H1 (cell line): Measurements from ENCODE around the gene ACTR6. TPM values are rescaled to one million over a fixed set of nuclear protein-coding genes. Genes with fewer than 3 reads are reported as not detected.
"Not testable (repeated sequence)": the region's sequence is repeated elsewhere in the genome, so short reads cannot be mapped to it uniquely, and the experiment has no call there.

Experiments used
- CTCF ChIA-PET: fragments of 300-600 bp; sonication (Branson Sonifier 250); formaldehyde crosslinking; loops from one replicate; lab custom pipeline; 2021; ENCODE audit not compliant: partially characterized antibody; lab: Charles Lee
- POLR2A ChIA-PET: fragments of 300-600 bp; sonication (Branson Sonifier 250); formaldehyde crosslinking; loops from one replicate; lab custom pipeline; 2021; ENCODE audit warnings: inconsistent platforms; ENCODE audit not compliant: partially characterized antibody; lab: Charles Lee
- DNase-seq, 2 experiments: peaks; one replicate each; pipeline versions ENCODE4 v3.0.0 to v3.0.0-alpha.2; 2010 to 2022; ENCODE audit warnings: low spot score in 2 of 2, low read depth in 1 of 2, mixed read lengths in 1 of 2
- FAIRE-seq: peaks from 2 replicates; lab custom pipeline; 2011; peaks lifted over from hg19 to GRCh38; lab: Jason Lieb, UNC
- H2AFZ ChIP-seq: 2 replicates; pipeline ENCODE4 v1.8.1; 2012; ENCODE audit warnings: low read length, inconsistent platforms
- H2AK5ac ChIP-seq: 2 replicates; pipeline ENCODE4 v1.6.1; 2013; ENCODE audit warnings: low read depth, low read length
- H2BK120ac ChIP-seq: replicated peaks from 2 replicates; pipeline ENCODE3; 2013; ENCODE audit warnings: low read depth, low read length, inconsistent platforms
- H2BK12ac ChIP-seq: 2 replicates; pipeline ENCODE4 v1.6.1; 2013; ENCODE audit warnings: low read depth, low read length
- H2BK15ac ChIP-seq: 2 replicates; pipeline ENCODE4 v1.6.1; 2013; ENCODE audit warnings: low read length
- H2BK20ac ChIP-seq: 2 replicates; pipeline ENCODE4 v1.6.1; 2013; ENCODE audit warnings: low read length
- H2BK5ac ChIP-seq: 2 replicates; pipeline ENCODE4 v1.6.1; 2013; ENCODE audit warnings: low read depth, low read length
- H3K14ac ChIP-seq: 2 replicates; pipeline ENCODE4 v1.6.1; 2013; ENCODE audit warnings: inconsistent platforms; ENCODE audit not compliant: insufficient read length
- H3K18ac ChIP-seq: 2 replicates; pipeline ENCODE4 v1.6.1; 2013; ENCODE audit warnings: low read length; ENCODE audit errors: extremely low read depth
- H3K23ac ChIP-seq: 2 replicates; pipeline ENCODE4 v1.6.1; 2013; ENCODE audit warnings: inconsistent platforms; ENCODE audit not compliant: insufficient read length
- H3K23me2 ChIP-seq: 2 replicates; pipeline ENCODE4 v1.6.1; 2013; ENCODE audit warnings: low read depth, low read length
- H3K27ac ChIP-seq: 2 replicates; pipeline ENCODE4 v1.6.1; 2011; ENCODE audit warnings: low read depth, low read length, inconsistent platforms
- H3K27me3 ChIP-seq, 4 experiments: replicated peaks in 1 of 4; 1 replicate in 1 of 4; 2 replicates in 3 of 4; pipeline versions ENCODE4 v1.6.1 to v1.8.1; 2011 to 2013; ENCODE audit warnings: low read length in 3 of 4, mild to moderate bottlenecking in 3 of 4, inconsistent platforms in 2 of 4, mixed read lengths in 2 of 4, moderate library complexity in 1 of 4; ENCODE audit not compliant: control insufficient read depth in 3 of 4, insufficient read depth in 3 of 4; ENCODE audit errors: extremely low read depth in 1 of 4
- H3K36me3 ChIP-seq, 4 experiments: 2 replicates each; pipeline versions ENCODE4 v1.6.1 to v1.8.1; 2011 to 2013; ENCODE audit warnings: mild to moderate bottlenecking in 4 of 4, low read length in 3 of 4, moderate library complexity in 2 of 4, control low read depth in 1 of 4, inconsistent platforms in 1 of 4; ENCODE audit not compliant: insufficient read depth in 4 of 4, control insufficient read depth in 2 of 4
- H3K4ac ChIP-seq: replicated peaks from 2 replicates; pipeline ENCODE3; 2013; ENCODE audit warnings: low read length, low read depth, mixed read lengths, inconsistent platforms; ENCODE audit not compliant: insufficient read length
- H3K4me1 ChIP-seq, 4 experiments: replicated peaks in 1 of 4; 1 replicate in 1 of 4; 2 replicates in 3 of 4; pipeline versions ENCODE4 v1.6.1 to v1.8.1; 2011 to 2013; ENCODE audit warnings: low read length in 3 of 4, inconsistent platforms in 2 of 4, mixed read lengths in 1 of 4; ENCODE audit not compliant: insufficient read depth in 4 of 4, control insufficient read depth in 3 of 4
- H3K4me2 ChIP-seq, 2 experiments: 2 replicates each; pipeline versions ENCODE4 v1.6.1 to v1.8.1; 2011 to 2013; ENCODE audit warnings: low read depth in 2 of 2, low read length in 2 of 2, control low read depth in 1 of 2, inconsistent platforms in 1 of 2, mild to moderate bottlenecking in 1 of 2; ENCODE audit not compliant: insufficient read depth in 1 of 2
- H3K4me3 ChIP-seq, 4 experiments: fragments of 200-600, 300-600 bp in 1 of 4; sonication (generic), shearing (Covaris generic), sonication (Bioruptor Twin) in 1 of 4; 2 replicates each; pipeline versions ENCODE4 v1.5.1 to v1.8.1; 2011 to 2016; ENCODE audit warnings: low read length in 4 of 4, low read depth in 3 of 4, control low read depth in 2 of 4, inconsistent platforms in 2 of 4, mild to moderate bottlenecking in 2 of 4, mixed read lengths in 1 of 4, moderate library complexity in 1 of 4; ENCODE audit not compliant: insufficient read depth in 2 of 4; ENCODE audit errors: extremely low read depth in 1 of 4
- H3K56ac ChIP-seq: replicated peaks from 2 replicates; pipeline ENCODE3; 2013; ENCODE audit warnings: low read depth, mild to moderate bottlenecking, mixed read lengths, low read length, inconsistent platforms; ENCODE audit not compliant: insufficient read length
- H3K79me1 ChIP-seq: 2 replicates; pipeline ENCODE4 v1.6.1; 2013; ENCODE audit warnings: low read depth, low read length, control low read depth
- H3K79me2 ChIP-seq, 2 experiments: 2 replicates each; pipeline versions ENCODE4 v1.6.1 to v1.8.1; 2012 to 2013; ENCODE audit warnings: low read length in 2 of 2, mild to moderate bottlenecking in 2 of 2, inconsistent platforms in 1 of 2; ENCODE audit not compliant: insufficient read depth in 2 of 2, control insufficient read depth in 1 of 2
- H3K9ac ChIP-seq, 4 experiments: replicated peaks in 1 of 4; 1 replicate in 1 of 4; 2 replicates in 3 of 4; pipeline versions ENCODE4 v1.6.1 to v1.8.1; 2011 to 2013; ENCODE audit warnings: low read depth in 3 of 4, low read length in 3 of 4, control low read depth in 2 of 4, mild to moderate bottlenecking in 2 of 4, moderate library complexity in 2 of 4, inconsistent platforms in 1 of 4; ENCODE audit errors: extremely low read depth in 1 of 4
- H3K9me3 ChIP-seq, 2 experiments: 2 replicates each; pipeline versions ENCODE4 v1.6.1 to v1.8.1; 2012 to 2013; ENCODE audit warnings: mild to moderate bottlenecking in 2 of 2, moderate library complexity in 2 of 2, control low read depth in 1 of 2, inconsistent platforms in 1 of 2, low read depth in 1 of 2, low read length in 1 of 2, mixed read lengths in 1 of 2; ENCODE audit not compliant: insufficient read depth in 2 of 2
- H4K20me1 ChIP-seq, 2 experiments: replicated peaks in 1 of 2; 2 replicates each; pipeline versions ENCODE3 to v1.8.1; 2011 to 2013; ENCODE audit warnings: inconsistent platforms in 2 of 2, low read length in 2 of 2, mild to moderate bottlenecking in 1 of 2; ENCODE audit not compliant: insufficient read depth in 2 of 2, control insufficient read depth in 1 of 2
- H4K5ac ChIP-seq: 2 replicates; pipeline ENCODE4 v1.6.1; 2013; ENCODE audit warnings: low read length, low read depth, mixed read lengths, inconsistent platforms; ENCODE audit not compliant: insufficient read length
- H4K8ac ChIP-seq: 2 replicates; pipeline ENCODE4 v1.8.0; 2013; ENCODE audit warnings: mild to moderate bottlenecking, moderate library complexity, low read length, inconsistent platforms; ENCODE audit not compliant: insufficient read depth; ENCODE audit errors: extremely low read depth
- H4K91ac ChIP-seq: replicated peaks from 2 replicates; pipeline ENCODE3; 2013; ENCODE audit warnings: low read length, mixed read lengths, inconsistent platforms; ENCODE audit not compliant: insufficient read length
- WGBS, 2 experiments: shearing (Covaris generic) in 1 of 2; methylation state at CpG; one replicate each; pipeline versions ENCODE4 v1.1.6 to v1.1.7; 2013 to 2015; ENCODE audit warnings: low lambda C conversion rate in 2 of 2, mixed read lengths in 2 of 2, inconsistent platforms in 1 of 2, low coverage in 1 of 2, missing lambda C conversion rate in 1 of 2; ENCODE audit not compliant: insufficient replicate concordance in 2 of 2, insufficient coverage in 1 of 2, insufficient read length in 1 of 2; ENCODE audit errors: extremely low coverage in 1 of 2, missing lambda C conversion rate in 1 of 2; 5-methylcytosine and 5-hydroxymethylcytosine counted together
- polyA plus RNA-seq, 7 experiments: library from polyadenylated mRNA; depleted of rRNA in 3 of 7; stranded (reverse) in 5 of 7; unstranded in 2 of 7; fragments of >200 nt in 5 of 7; fragments of 200-250 nt in 2 of 7; gene quantifications; 1 replicate in 5 of 7; 2 replicates in 1 of 7; 4 replicates in 1 of 7; pipeline versions ENCODE4 v1.2.1 to v1.2.3, GENCODE V29; 2011 to 2013; ENCODE audit warnings: missing spikeins in 2 of 7, mixed read lengths in 2 of 7
- total RNA-seq: library from RNA; stranded (reverse); fragmentation: NEBNext Ultra II Directional; extraction: Animal tissue kit (Norgen Biotek cat#: 25700); gene quantifications from 2 replicates; pipeline ENCODE4 v1.2.1, GENCODE V29; 2021

Gene ACTR6
- total and polyA plus RNA-seq, 2 of the 8 experiments (the other 6 are each of a cell fraction or from before 2014, with no cell fraction given), result 10.2 to 36.8 TPM

- FAIRE-seq, H3K4me1 ChIP-seq, H4K20me1 ChIP-seq, H3K9me3 ChIP-seq, H3K79me1 ChIP-seq, H2BK12ac ChIP-seq, POLR2A ChIA-PET, H2BK15ac ChIP-seq, H2AFZ ChIP-seq, H3K27me3 ChIP-seq, H3K18ac ChIP-seq, H2BK120ac ChIP-seq, H2BK20ac ChIP-seq, H3K9ac ChIP-seq, H4K8ac ChIP-seq, H3K4me3 ChIP-seq, DNase-seq, H3K23ac ChIP-seq, H3K14ac ChIP-seq, H2AK5ac ChIP-seq, H3K79me2 ChIP-seq, H3K23me2 ChIP-seq, H2BK5ac ChIP-seq, H4K5ac ChIP-seq, H4K91ac ChIP-seq, H3K27ac ChIP-seq, H3K4ac ChIP-seq, H3K56ac ChIP-seq, H3K4me2 ChIP-seq: not testable (repeated sequence)
- 97% methylated on average over 5 of the region's 6 CpGs; no CpG with 5 or more reads in 1 of the 2 experiments for WGBS, 2 experiments
- H3K36me3 ChIP-seq, result peaks cover 0 to 62% (median 10%) of the 10 kb centered on the region in 4 experiments; a peak in 5 of 8 replicates
- CTCF ChIA-PET, result interaction anchor here (0.6 kb wide), 1 partner anchor 13 kb away, joined by 3 read pairs; no protein-coding TSS in a partner anchor
Observed at GRCh38 chr12:100222173-100222572, 21.6 kb downstream of the ACTR6 start.
